HG02870 (cell line): ENCODE results near the gene SAMHD1.
"Not testable (repeated sequence)": the region's sequence is repeated elsewhere in the genome, so short reads cannot be mapped to it uniquely, and the experiment has no call there.

Experiments
- ATAC-seq: cut with Tn5 transposase; IDR thresholded peaks from one replicate; pipeline ENCODE4 v1.9.1; 2021; ENCODE audit warnings: mild to moderate bottlenecking, moderate library complexity; ENCODE audit not compliant: unreplicated experiment

SAMHD1 gene

GRCh38 chr20:36917943-36918342, 33.6 kb downstream of the SAMHD1 start:
- ATAC-seq, result no peak

DNA sequence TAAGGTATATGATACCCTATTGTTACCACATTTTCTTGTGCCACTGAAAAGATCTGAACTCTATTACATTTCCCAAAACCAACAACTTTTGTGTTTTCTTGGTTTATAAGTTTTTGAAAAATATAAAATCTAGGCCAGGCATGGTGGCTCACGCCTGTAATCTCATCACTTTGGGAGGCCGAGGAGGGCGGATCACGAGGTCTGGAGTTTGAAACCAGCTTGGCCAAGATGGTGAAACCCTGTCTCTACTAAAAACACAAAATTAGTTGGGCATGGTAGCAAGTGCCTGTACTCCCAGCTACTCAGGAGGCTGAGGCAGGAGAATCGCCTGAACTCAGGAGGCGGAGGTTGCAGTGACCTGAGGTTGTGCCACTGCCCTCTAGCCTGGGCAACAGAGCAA, 34.3 kb downstream of the SAMHD1 start:
- no peak for ATAC-seq

GRCh38 chr20:36916199-36916598, 35.3 kb downstream of the SAMHD1 start:
- no peak for ATAC-seq

- no peak for ATAC-seq
Observed at GRCh38 chr20:36908603-36909002, 42.9 kb downstream of the SAMHD1 start.

DNA sequence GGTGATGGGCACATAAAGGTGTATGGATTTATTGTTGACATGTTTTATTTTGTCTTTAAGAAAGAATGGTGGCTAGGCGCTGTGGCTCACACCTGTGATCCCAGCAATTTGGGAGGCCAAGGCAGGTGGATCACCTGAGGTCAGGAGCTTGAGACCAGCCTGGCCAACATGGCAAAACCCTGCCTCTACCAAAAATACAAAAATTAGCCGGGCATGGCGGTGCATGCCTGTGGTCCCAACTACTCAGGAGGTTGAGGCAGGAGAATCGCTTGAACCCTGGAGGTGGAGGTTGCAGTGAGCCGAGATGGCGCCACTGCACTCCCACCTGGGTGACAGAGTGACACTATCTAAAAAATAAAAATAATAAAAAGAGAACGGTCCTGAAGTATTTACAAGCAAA, 45.4 kb downstream of the SAMHD1 start:
- not testable (repeated sequence) for ATAC-seq

DNA sequence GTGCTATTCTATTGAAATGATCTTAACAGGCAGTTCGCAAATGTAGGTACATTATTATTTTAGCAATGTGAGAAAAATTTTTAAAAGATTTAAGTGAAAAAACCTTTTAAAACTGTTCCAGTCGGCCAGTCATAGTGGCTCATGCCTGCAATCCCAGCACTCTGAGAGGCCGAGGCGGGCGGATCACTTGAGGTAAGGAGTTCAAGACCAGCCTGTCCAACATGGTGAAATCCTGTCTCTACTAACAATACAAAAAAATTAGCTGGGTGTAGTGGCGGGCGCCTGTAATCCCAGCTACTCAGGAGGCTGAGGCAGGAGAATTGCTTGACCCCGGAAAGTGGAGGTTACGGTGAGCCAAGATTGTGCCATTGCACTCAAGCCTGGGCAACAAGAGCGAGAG, 45.9 kb downstream of the SAMHD1 start:
- not testable (repeated sequence) for ATAC-seq

- no peak for ATAC-seq
Observed at GRCh38 chr20:36904690-36905089, 46.8 kb downstream of the SAMHD1 start.

DNA sequence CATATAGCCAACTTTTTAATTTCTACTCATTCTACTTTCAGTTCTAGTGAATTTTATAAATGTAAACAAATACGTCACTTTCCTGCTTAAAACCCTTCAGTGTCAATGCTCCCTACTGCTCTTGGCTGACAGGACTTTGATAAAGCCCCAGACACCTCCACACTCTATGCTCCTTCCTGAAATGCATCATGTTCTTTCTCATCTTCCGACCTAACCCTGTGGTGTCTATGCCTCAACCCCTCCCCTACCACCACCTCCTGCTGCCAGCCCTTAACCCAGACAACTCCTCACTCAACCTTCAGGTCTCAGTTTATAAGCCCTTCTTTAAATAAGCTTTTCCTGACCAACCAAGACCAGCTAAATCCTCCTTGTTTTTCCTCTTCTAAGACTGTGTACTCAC, 56.5 kb downstream of the SAMHD1 start:
- ATAC-seq, result no peak

- no peak for ATAC-seq
Observed at GRCh38 chr20:36893801-36894200, 57.7 kb downstream of the SAMHD1 start.

DNA sequence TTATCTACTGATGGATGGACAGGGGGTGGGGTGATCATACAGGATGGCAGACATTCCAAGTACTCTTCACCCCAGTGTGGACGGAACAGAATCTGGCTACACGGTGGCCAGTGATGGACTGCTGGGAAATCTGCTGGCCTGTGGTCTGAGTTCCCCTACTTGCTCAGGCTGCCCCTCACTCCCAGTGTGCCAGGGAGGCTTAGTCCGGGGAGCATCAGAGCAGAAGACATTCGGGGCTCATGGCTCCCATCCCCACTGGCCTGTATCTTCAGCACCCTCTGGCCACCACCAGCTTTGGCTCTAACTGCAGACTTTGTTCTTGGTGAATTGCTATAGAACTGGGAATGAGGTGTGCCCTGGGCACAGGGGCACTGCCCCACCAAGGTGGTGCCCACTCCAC, 60.3 kb downstream of the SAMHD1 start:
- no peak for ATAC-seq

- no peak for ATAC-seq
Observed at GRCh38 chr20:36890586-36890985, 60.9 kb downstream of the SAMHD1 start.

DNA sequence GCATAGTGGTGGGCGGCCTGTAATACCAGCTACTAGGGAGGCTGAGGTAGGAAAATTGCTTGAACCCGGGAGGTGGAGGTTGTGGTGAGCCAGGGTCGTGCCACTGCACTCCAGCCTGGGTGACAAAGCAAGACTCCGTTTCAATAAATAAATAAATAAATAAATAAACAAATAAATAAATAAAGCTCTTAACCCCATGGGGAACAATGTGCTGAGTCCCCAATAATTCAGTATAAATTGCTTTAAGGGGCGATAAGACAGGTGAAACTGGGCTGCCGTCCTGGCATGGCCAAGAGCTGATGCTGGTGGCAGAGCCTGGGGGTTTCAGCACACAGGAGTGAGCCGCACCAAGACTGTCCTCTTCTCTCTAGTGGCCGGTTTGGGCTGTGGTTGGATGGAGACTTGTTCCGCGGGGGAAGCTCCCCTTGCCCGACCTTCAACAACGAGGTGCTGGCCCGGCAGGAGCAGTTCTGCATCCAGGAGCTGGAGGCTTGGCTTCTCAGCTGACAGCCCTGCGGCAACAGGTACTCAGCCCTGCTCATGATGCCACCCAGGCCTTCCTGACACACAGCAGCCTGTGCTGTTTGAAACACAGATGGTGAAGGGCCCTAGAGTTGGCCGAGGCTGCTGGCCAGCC, 62.5 kb downstream of the SAMHD1 start:
- ATAC-seq, result no peak

DNA sequence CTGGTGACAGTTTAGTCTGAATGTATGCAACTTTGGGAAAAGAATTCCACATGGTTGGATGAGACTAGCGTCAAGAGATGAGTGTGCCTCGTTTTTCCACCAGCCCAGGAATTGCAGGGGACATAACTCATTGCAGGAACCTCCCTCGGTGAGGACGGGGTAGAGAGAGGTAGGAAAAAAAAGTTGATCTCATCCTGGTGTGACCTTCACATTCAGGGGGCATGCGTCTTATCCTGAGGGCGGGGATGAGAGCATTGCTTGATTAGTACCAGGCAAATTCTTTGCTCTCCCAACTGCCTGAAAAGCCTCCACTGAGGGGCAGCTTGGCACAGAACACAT, 63.8 kb downstream of the SAMHD1 start:
- ATAC-seq, result no peak

GRCh38 chr20:36886859-36887751, 64.4 kb downstream of the SAMHD1 start:
- ATAC-seq, result no peak

- ATAC-seq, result no peak
Observed at GRCh38 chr20:36885356-36885755, 66.2 kb downstream of the SAMHD1 start.

GRCh38 chr20:36883977-36884535, 67.5 kb downstream of the SAMHD1 start:
- ATAC-seq, result no peak

- no peak for ATAC-seq
Observed at GRCh38 chr20:36881888-36882287, 69.6 kb downstream of the SAMHD1 start.

DNA sequence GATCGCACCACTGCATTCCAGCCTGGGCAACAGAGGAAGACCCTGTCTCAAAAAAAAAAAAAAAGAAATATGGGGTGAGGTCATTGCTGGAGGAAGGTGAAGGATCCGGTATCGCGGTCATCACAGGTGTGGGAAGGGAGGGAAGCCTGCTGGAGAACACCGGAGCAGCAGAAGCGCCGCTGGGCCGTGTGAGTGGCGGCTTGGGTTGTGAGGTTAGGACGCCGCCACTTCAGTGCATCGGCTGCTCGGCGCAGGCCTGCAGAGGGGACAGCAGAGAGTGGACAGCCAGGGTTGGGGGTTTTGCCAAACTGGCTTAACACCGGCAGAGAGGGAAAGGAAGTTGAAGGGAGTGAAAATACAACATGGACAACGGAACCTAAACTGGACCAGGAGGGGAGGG, 70.2 kb downstream of the SAMHD1 start:
- no peak for ATAC-seq

GRCh38 chr20:36880741-36881250, 70.7 kb downstream of the SAMHD1 start:
- no peak for ATAC-seq

DNA sequence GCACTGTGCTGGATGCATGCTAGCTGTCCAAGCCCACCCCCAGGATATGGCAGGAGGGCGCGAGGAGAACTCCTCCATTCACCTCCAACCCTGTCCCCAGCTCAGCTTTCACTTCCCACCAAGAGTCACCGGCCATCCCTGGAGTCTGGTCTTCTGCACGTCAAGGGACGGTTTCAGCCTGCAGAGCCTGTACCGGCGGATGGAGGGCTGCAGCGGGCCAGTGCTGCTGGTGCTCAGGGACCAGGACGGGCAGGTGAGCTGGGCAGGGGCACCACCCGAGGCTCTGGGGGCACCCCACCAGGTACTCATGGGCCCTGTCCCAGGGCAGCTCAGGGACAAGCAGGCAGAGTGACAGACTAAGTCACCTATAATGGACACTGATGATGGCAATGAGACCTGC, 72.6 kb downstream of the SAMHD1 start:
- no peak for ATAC-seq

GRCh38 chr20:36876473-36876833, 75.1 kb downstream of the SAMHD1 start:
- ATAC-seq, result no peak
